Naive thymus-derived CD4-positive, alpha-beta T cell (primary cell): ENCODE data around the gene AKNAD1. TPM values are rescaled to one million over a fixed set of nuclear protein-coding genes. Genes with fewer than 3 reads are reported as not detected.

Experiments
- polyA plus RNA-seq, 2 donors: library from polyadenylated mRNA; unstranded; fragments of 300-500 nt; fragmentation: Illumina TruSeq; gene quantifications; one replicate each; pipeline ENCODE4 v1.2.3, GENCODE V29; 2021
- total RNA-seq, 6 experiments: library from RNA in 5 of 6; stranded (reverse) in 5 of 6; gene quantifications; 1 replicate in 5 of 6; 2 replicates in 1 of 6; pipeline ENCODE4 v1.2.3 and lab custom pipeline; 2021 to 2026

Gene AKNAD1
- total and polyA plus RNA-seq, 7 experiments from 2014 or later, result not detected

Other genes with a start within 250 kb of the AKNAD1 start
- 10 to 100 TPM in 4 of 5 experiments, 1 to 10 TPM in 1; 5.8 to 17.3 (median 13.5) TPM for gene HENMT1, start 196.0 kb downstream of the AKNAD1 start, total RNA-seq
- 10 to 100 TPM; 16.5 to 22.2 TPM for gene HENMT1, start 196.0 kb downstream of the AKNAD1 start, polyA plus RNA-seq
- 100 to 1,000 TPM in 4 of 5 experiments, 10 to 100 TPM in 1; 85.5 to 136 (median 118) TPM for gene PRPF38B, start 164.8 kb downstream of the AKNAD1 start, total RNA-seq
- gene PRPF38B, start 164.8 kb downstream of the AKNAD1 start, polyA plus RNA-seq, result 10 to 100 TPM; 21.6 to 22.2 TPM
- under 1 TPM in 2 of 5 experiments, not detected in 3; 0.13 to 0.22 TPM for gene FNDC7, start 144.2 kb downstream of the AKNAD1 start, total RNA-seq
- gene FNDC7, start 144.2 kb downstream of the AKNAD1 start, polyA plus RNA-seq, result not detected
- gene STXBP3, start 110.4 kb downstream of the AKNAD1 start, total RNA-seq, result 10 to 100 TPM; 46.8 to 75.2 (median 54.0) TPM
- 10 to 100 TPM; 38.3 to 47.8 TPM for gene STXBP3, start 110.4 kb downstream of the AKNAD1 start, polyA plus RNA-seq
- gene GPSM2, start 19.9 kb upstream of the AKNAD1 start, total RNA-seq, result 10 to 100 TPM in 1 of 5 experiments, 1 to 10 TPM in 1, under 1 TPM in 3; 0.38 to 24.7 (median 0.41) TPM
- gene GPSM2, start 19.9 kb upstream of the AKNAD1 start, polyA plus RNA-seq, result 1 to 10 TPM in 1 of 2 donors, under 1 TPM in 1; 0.15 to 1.5 TPM
- 10 to 100 TPM; 15.4 to 34.6 (median 25.2) TPM for gene CLCC1, start 106.4 kb upstream of the AKNAD1 start, total RNA-seq
- 10 to 100 TPM; 13.9 to 16.3 TPM for gene CLCC1, start 106.4 kb upstream of the AKNAD1 start, polyA plus RNA-seq
- 10 to 100 TPM in 4 of 5 experiments, 1 to 10 TPM in 1; 9.8 to 15.4 (median 14.4) TPM for gene WDR47, start 185.0 kb upstream of the AKNAD1 start, total RNA-seq
- 1 to 10 TPM; 3.9 to 6.4 TPM for gene WDR47, start 185.0 kb upstream of the AKNAD1 start, polyA plus RNA-seq
- gene TAF13, start 218.9 kb upstream of the AKNAD1 start, total RNA-seq, result 10 to 100 TPM; 11.0 to 23.6 (median 17.6) TPM
- gene TAF13, start 218.9 kb upstream of the AKNAD1 start, polyA plus RNA-seq, result 1 to 10 TPM in 1 of 2 donors, under 1 TPM in 1; 0.77 to 1.7 TPM
- 10 to 100 TPM; 33.2 to 65.6 (median 41.2) TPM for gene TMEM167B, start 233.7 kb upstream of the AKNAD1 start, total RNA-seq
- gene TMEM167B, start 233.7 kb upstream of the AKNAD1 start, polyA plus RNA-seq, result 10 to 100 TPM; 28.3 to 28.6 TPM